Endothelial cell of umbilical vein (primary cell): ENCODE data around the gene P2RX1.

Experiments used
- CTCF ChIP-seq, 2 donors: IDR thresholded peaks; 1 replicate in 1 of 2; 2 replicates in 1 of 2; pipeline ENCODE4 v1.5.1; 2011; ENCODE audit warnings: low read length in 2 of 2, mild to moderate bottlenecking in 2 of 2, moderate library complexity in 2 of 2, control low read depth in 1 of 2, inconsistent platforms in 1 of 2, low read depth in 1 of 2; ENCODE audit not compliant: insufficient read depth in 1 of 2; ENCODE audit errors: extremely low read depth in 1 of 2
- EZH2 ChIP-seq: IDR thresholded peaks from 2 replicates; pipeline ENCODE4 v1.6.1; 2012; ENCODE audit warnings: borderline replicate concordance, low read depth, mild to moderate bottlenecking, moderate library complexity, low read length, inconsistent platforms; ENCODE audit not compliant: severe bottlenecking
- FOS ChIP-seq: IDR thresholded peaks from 2 replicates; pipeline ENCODE4 v1.6.1; 2011; ENCODE audit warnings: mild to moderate bottlenecking, low read length, moderate library complexity, borderline replicate concordance; ENCODE audit not compliant: insufficient read depth
- GATA2 ChIP-seq: IDR thresholded peaks from 2 replicates; pipeline ENCODE4 v1.7.0; 2011; ENCODE audit warnings: low read depth, mild to moderate bottlenecking, moderate library complexity, mixed read lengths, low read length; ENCODE audit not compliant: insufficient read length, insufficient read depth
- JUN ChIP-seq: IDR thresholded peaks from 2 replicates; pipeline ENCODE4 v1.6.1; 2011; ENCODE audit warnings: borderline replicate concordance, low read depth; ENCODE audit not compliant: insufficient read length, insufficient read depth
- MYC ChIP-seq: IDR thresholded peaks from one replicate; pipeline ENCODE4 v1.6.1; 2011; ENCODE audit warnings: mild to moderate bottlenecking, low read depth, low read length
- POLR2A ChIP-seq: IDR thresholded peaks from 2 replicates; pipeline ENCODE4 v1.6.1; 2012; ENCODE audit warnings: low read depth, mild to moderate bottlenecking, control low read depth, low read length
- POLR2AphosphoS5 ChIP-seq: IDR thresholded peaks from 2 replicates; pipeline ENCODE4 v1.6.1; 2012; ENCODE audit warnings: low read depth, mild to moderate bottlenecking, control low read depth, low read length, moderate library complexity; ENCODE audit not compliant: insufficient read depth
- TF ChIP-seq, protein P1 (sequence below): IDR thresholded peaks from 2 replicates; pipeline ENCODE4 v1.6.1; 2011; ENCODE audit not compliant: insufficient read depth, insufficient read length

DNA sequence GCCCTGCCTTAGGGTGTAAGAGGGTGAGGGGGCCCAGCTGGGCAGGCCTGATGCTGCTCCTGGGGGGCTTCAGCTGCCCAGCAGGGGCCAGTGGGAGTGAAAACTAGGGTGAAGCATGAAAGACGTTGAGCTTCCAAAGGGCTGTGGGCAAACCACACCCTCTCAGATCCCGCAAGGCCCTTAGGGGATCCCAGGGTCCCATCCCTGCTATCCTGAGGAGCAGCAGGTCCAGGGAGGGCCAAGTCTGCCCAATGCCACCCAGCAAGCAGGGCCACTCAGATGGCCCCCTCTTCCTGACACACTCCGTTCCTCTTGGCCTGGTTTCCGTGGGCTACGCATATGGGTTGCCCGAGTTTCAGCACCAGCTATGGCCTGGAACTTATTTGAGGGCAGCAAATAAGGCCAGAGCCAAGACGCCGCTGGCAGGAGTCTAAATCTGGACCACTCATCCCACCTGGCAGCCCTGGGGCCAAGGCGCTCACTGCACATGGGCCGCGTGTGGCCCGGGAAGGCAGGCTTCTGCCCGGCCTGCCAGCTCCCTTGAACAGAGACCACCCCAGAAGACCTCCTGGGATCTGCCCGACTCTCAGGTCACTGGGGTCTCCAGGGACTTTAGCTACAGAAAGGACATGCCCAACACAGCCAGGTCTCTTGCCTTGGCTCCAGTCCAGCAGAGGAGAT, 43.8 kb upstream of the P2RX1 start:
- TF ChIP-seq POLR2A: no peak
- TF ChIP-seq CTCF (IDR thresholded peaks at IDR 0.05; ENCODE audit: extremely low read depth in 1 of 2, insufficient read depth in 1 of 2, low read depth in 1 of 2, low read length in 2 of 2): no peak
- TF ChIP-seq POLR2AphosphoS5: no peak
- no peak for TF ChIP-seq EZH2
- TF ChIP-seq, protein P1, sequence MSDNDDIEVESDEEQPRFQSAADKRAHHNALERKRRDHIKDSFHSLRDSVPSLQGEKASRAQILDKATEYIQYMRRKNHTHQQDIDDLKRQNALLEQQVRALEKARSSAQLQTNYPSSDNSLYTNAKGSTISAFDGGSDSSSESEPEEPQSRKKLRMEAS: no peak
- no peak for TF ChIP-seq MYC
- no peak for TF ChIP-seq GATA2
- no peak for TF ChIP-seq JUN
- TF ChIP-seq FOS: no peak
